ENCODE results near the gene PVALB.

PVALB gene

DNA sequence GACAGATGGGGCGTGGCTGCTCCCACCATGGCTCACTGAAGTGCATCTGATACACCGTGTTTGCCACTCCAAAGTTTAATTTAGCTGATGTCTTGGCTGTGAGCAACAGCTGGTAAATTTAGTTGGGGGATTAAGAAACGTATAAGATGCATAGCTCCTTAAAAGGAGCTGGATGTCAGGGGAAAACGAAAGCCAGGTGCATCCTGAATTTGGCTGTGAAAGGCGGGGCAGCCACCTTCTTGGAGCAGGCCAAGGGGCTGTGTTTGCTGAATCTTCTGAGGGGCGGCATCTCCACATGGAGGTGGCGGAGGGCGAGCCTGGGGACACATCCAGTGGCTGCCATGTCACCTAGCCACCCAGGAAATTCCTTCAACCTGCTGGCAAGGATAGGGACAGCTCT lies 23.3 kb upstream of the PVALB start:
- no peak for DNase-seq

DNA sequence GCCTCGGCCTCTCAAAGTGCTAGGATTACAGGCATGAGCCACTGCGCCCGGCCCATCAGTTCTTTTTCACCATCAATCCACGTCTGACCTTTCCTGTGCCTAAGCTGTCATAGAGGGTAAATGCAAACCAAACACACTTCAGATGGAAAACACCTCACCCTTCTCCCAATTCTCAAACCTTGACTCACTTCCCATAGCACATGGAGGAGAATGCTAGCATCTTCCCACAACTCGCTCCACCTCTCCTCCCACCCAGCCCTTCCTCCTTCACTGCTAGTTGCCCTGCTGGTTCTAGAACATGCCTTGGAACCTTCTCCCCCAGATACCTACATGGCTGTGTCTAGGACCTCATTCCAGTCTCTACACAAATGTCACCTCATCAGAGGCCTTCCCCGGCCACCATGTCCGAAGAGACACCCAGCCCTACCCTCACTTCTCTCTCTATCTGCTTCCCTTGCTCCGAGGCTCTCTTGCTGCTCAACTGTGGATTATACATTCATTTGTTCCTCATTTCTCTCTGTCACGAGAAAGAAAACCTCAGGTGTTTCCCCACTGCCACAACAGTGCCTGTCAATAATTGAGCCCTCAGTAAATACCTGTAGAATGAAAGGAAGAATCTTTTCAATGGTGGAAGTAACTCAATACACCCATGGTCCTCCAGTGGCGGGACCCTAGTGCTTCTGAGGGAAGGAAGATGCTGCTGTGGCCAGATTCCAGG lies 22.7 kb upstream of the PVALB start:
- DNase-seq, result no peak

- DNase-seq, result no peak
Observed at GRCh38 chr22:36838119-36839030, 21.5 kb upstream of the PVALB start.

- no peak for DNase-seq
Observed at GRCh38 chr22:36835903-36836302, 19.1 kb upstream of the PVALB start.

GRCh38 chr22:36833073-36833472 lies 16.2 kb upstream of the PVALB start:
- no peak for DNase-seq

DNA sequence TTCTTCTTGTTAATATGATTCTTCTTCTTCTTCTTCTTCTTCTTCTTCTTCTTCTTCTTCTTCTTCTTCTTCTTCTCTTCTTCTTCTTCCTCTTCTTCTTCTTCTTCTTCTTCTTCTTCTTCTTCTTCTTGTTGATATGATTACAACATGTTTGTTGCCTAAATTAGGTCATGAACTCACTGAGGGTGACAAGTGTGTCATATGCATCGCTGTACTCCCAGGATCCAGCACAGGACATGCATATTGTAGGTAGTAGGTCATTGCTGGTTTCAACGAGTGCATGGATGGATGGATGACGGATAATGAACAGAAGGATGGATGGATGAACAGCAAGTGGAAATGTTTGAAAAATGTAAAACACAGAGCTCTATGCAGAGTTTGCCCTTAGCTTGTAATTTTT lies 14.9 kb upstream of the PVALB start:
- DNase-seq, result no peak

DNA sequence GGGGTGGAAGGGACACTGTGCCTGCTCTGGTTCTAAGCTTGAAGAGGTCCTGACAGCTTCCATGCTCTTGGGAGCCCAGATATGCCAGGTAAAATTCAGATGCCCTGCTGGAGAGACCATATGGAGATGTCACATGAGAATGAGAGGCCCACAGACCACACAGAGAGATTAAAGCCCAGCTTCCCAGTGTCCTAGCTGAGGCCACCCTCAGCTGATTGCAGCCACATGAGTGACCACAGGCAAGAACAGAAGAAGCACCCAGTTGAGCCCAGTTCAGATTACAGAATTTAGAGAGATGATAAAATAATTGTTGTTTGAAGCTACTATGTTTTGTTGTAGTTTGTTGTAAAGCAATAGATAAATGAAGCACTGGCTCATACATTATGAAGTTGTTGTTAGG lies 14.4 kb upstream of the PVALB start:
- no peak for DNase-seq

GRCh38 chr22:36830601-36831000 lies 13.8 kb upstream of the PVALB start:
- DNase-seq, result no peak

DNA sequence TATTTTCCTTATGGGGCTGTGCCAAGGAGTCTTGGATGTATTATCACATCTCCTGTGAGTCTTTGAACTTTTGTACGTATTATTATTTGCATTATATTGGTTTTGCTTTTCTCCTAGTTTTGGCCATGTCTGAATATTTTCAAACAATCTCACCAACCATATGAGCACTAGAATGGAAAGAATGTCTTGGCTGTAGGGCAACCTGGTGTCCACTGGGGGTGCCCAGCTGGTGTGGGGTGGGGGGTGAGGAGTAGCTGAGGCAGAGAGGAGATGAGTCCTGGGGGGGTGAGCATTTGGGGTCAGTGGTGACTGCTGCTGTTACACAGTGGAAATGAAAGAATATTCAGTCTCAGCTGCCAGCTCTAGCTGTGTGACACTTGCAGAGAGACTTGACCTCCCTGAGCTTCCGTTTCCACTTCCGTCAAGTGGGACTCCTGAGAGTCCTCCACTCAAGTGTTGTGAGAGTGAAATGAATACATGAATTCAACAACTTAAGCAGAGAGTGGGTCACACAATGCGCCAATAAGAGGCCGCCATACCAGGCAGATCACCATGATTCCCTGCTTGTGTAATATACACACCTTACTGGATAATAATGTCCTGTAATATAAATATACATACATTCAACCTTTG lies 12.7 kb upstream of the PVALB start:
- no peak for DNase-seq

DNA sequence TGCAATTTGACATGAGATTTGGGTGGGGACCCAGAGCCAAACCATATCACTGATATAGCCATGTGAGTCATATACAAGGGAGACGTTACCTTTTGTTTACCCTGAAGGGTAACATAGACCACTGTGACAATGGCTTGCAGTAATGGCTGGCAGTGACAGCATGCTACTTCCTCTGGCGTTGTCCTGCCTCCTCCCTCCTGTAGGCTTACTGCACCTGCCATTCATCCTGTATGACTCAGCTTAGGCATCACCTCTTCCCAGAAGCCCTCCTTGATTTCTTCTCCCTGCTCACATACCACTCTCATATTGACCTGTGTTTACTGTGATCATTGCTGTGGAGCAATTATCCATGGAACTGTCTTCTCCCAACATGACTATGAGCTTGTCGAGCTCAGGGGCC lies 12.0 kb upstream of the PVALB start:
- no peak for DNase-seq

DNA sequence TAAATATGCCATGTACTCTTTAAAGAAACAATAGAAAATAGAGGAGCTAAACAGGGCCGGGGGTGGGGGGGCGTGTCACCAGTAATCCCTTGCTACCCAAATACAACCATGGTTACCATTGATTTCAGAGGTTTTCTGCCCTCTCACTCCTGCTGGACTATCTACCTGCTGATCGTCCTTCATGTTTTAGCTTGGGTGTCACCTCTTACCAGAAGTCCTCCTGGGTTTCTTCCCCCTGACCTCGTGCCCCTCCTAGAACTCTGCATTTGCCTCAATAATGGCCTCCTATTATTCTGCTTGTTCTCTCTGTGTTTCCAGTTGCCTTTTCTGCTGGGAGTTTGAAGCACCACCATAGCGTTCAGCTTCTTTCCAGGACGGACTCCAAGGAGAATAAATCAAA lies 9.4 kb upstream of the PVALB start:
- no peak for DNase-seq

- DNase-seq, result no peak
Observed at GRCh38 chr22:36824655-36825054, 7.8 kb upstream of the PVALB start.

- no peak for DNase-seq
Observed at GRCh38 chr22:36823186-36823839, 6.5 kb upstream of the PVALB start.

DNA sequence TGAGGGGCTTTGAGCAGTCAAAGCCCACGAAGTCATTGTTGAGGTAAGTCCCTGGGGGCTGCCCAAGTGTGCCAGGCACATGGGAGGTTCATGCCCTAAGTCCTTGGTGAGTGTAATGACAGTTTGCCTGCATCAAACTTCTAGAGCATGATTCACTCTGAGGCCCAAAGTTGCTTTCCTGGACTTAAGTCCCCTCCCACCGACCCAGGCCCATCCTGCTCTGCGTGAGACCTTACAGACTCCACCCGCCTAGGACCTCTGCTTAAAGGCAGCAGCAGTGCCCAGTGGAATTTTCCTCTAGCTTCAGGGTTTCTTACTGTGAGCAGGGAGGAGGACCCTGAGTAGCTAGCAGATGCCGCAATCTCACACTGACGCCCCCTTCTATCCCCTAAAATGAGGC lies 5.7 kb upstream of the PVALB start:
- DNase-seq, result no peak

DNA sequence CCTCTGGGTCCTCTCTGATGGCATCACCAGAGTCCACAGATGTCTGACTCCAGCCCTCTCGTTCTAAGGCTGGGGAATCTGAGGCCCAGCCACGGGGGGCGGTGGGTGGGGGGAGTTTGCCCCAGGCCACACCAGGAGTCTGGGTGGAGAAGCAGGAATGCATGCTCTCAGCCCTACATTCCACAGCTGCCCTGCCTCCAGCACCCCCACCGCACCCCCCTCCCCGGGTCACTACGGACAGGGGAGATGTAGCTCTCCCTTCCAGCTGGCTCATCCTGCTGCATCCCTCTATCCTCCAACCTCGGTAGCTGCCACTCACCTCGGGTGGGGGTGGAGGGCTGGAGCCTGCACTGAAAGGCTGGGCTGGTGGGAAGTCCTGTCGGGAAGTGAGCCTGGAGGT lies 2.3 kb upstream of the PVALB start:
- no peak for DNase-seq

GRCh38 chr22:36818010-36818642 lies 1.3 kb upstream of the PVALB start:
- DNase-seq, result no peak

DNA sequence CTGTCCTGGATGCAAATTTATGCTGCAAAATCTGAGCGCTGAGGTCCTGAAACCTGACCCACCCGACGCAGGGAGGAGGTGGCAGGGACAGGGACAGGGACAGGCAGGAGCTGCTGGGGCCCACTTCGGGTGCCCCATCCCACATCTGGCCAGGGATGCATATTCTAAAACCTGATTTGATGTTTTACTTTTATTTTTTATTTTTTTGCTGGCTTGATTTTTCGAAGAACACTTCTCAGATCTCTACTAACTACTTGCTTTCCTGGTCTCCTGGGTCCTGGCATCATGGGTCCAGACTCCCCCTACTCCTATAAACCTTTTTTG lies 652 bp upstream of the PVALB start:
- DNase-seq, result no peak

- no peak for DNase-seq
Observed at GRCh38 chr22:36816339-36816635, 548 bp downstream of the PVALB start.

GRCh38 chr22:36815558-36816338 lies 1.1 kb downstream of the PVALB start:
- no peak for DNase-seq

DNA sequence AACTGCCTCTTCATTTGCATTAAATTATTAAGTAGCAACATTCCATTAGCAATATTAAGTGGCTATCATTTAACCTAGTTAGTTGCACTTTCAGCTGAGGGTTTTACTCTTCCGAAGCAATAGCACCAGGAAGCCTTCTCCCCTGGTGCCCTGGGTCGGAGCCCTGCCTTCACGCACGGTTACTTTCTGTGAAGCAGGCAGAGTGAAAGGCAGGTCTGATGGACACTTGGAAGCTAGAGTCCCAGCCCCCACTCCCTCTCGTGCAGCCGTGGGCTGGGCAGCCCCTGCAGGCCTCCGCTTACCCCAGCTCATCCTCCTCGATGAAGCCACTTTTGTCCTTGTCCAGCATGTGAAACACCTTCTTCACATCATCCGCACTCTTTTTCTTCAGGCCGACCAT lies 2.0 kb downstream of the PVALB start:
- DNase-seq, result no peak

GRCh38 chr22:36811094-36811800 lies 5.6 kb downstream of the PVALB start:
- no peak for DNase-seq

DNA sequence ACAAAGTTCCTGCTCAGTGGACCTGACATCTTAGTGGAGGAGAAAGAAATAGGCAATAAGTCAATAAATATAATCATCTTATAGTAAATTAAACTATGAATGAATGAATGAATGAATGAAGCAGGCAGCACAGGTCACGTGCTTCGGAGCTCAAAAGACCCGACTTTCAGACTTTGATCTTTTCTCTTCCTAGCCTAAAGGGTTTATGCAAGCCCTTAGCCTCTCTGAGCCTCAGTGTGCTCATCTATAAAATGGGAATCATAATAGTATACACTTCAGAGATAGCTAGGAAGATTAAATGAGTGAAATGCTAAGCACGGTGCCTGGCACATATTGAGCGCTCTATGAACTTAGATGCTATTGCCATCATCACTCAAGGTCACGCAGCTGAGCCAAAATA lies 7.5 kb downstream of the PVALB start:
- DNase-seq, result no peak

Data from midbrain (tissue), 1 donor.